ENCODE data around the gene TMEM30A.

The TMEM30A gene

GRCh38 chr6:75268988-75269354 lies 15.6 kb downstream of the TMEM30A start:
- Histone ChIP-seq H3K4me1 (ENCODE audit: control insufficient read depth, insufficient read depth, low read depth, low read length) (no peaks in the 10 kb centered on the region), H3K9ac (ENCODE audit: low read length) (no peak overlapping the region), H3K27ac (ENCODE audit: low read length, poor library complexity, severe bottlenecking) (no peak overlapping the region), H2BK12ac (ENCODE audit: low read length in 2 of 2) (no peak overlapping the region), H3K23ac (ENCODE audit: low read length in 2 of 2) (no peak overlapping the region), H3K4me3 (ENCODE audit: insufficient read depth in 1 of 2, low read depth in 1 of 2, low read length in 2 of 2) (no peak overlapping the region), H3K14ac (ENCODE audit: low read length in 2 of 2) (no peak overlapping the region), H4K8ac (ENCODE audit: low read length) (no peak overlapping the region), H3K4ac (ENCODE audit: low read depth in 1 of 2, low read length in 2 of 2) (no peak overlapping the region), H2AFZ (ENCODE audit: low read depth, low read length) (no peak overlapping the region), H3K79me1 (replicated peaks; ENCODE audit: low read length, poor library complexity, severe bottlenecking) (peaks cover 2% of the 10 kb centered on the region), H3K36me3 (ENCODE audit: control insufficient read depth in 1 of 2, insufficient read depth in 2 of 2, low read depth in 1 of 2, low read length in 2 of 2) (peaks cover 12 to 44% of the 10 kb centered on the region in 2 experiments), H2BK15ac (ENCODE audit: low read depth, poor library complexity, severe bottlenecking) (no peak overlapping the region), H2BK5ac (ENCODE audit: low read depth, low read length, poor library complexity, severe bottlenecking) (no peak overlapping the region), H2AK5ac (ENCODE audit: low read length, severe bottlenecking) (no peak overlapping the region), H3K9me3 (ENCODE audit: control insufficient read depth, low read length) (no peaks in the 10 kb centered on the region), H4K91ac (ENCODE audit: low read length) (no peak overlapping the region), H3K18ac (ENCODE audit: low read depth in 1 of 2, low read length in 2 of 2) (no peak overlapping the region), H2BK120ac (ENCODE audit: low read depth, low read length) (no peak overlapping the region), H3K27me3 (ENCODE audit: control insufficient read depth in 1 of 2, insufficient read depth in 1 of 2, low read length in 2 of 2) (no peaks in the 10 kb centered on the region), H3K4me2 (ENCODE audit: low read length, poor library complexity, severe bottlenecking) (no peak overlapping the region)
- 95% methylated on average over 4 of the region's 4 CpGs for WGBS
- no peak for DNase-seq

GRCh38 chr6:75268121-75268987 lies 16.2 kb downstream of the TMEM30A start:
- no peaks in the 10 kb centered on the region for H3K9me3 ChIP-seq (ENCODE audit: control insufficient read depth, low read length)
- H3K18ac ChIP-seq (ENCODE audit: low read depth in 1 of 2, low read length in 2 of 2): peak overlapping the region; percentile 3 to 43
- H2BK5ac ChIP-seq (ENCODE audit: low read depth, low read length, poor library complexity, severe bottlenecking): no peak overlapping the region
- peak overlapping the region; percentile 19 for H3K27ac ChIP-seq (ENCODE audit: low read length, poor library complexity, severe bottlenecking)
- H3K27me3 ChIP-seq (ENCODE audit: control insufficient read depth in 1 of 2, insufficient read depth in 1 of 2, low read length in 2 of 2): no peaks in the 10 kb centered on the region
- no peak overlapping the region for H2BK15ac ChIP-seq (ENCODE audit: low read depth, poor library complexity, severe bottlenecking)
- peak overlapping the region; percentile 50 for H4K91ac ChIP-seq (ENCODE audit: low read length)
- H3K23ac ChIP-seq (ENCODE audit: low read length in 2 of 2): no peak overlapping the region
- H3K9ac ChIP-seq (ENCODE audit: low read length): peak overlapping the region; percentile 74
- 68% methylated on average over 3 of the region's 5 CpGs for WGBS
- peak overlapping the region; percentile 87 for H2AK5ac ChIP-seq (ENCODE audit: low read length, severe bottlenecking)
- H3K14ac ChIP-seq (ENCODE audit: low read length in 2 of 2): no peak overlapping the region
- H3K4ac ChIP-seq (ENCODE audit: low read depth in 1 of 2, low read length in 2 of 2): no peak overlapping the region
- H2BK12ac ChIP-seq (ENCODE audit: low read length in 2 of 2): no peak overlapping the region
- no peak overlapping the region for H2BK120ac ChIP-seq (ENCODE audit: low read depth, low read length)
- H3K4me1 ChIP-seq (ENCODE audit: control insufficient read depth, insufficient read depth, low read depth, low read length): no peaks in the 10 kb centered on the region
- no peak overlapping the region for H4K8ac ChIP-seq (ENCODE audit: low read length)
- H3K4me2 ChIP-seq (ENCODE audit: low read length, poor library complexity, severe bottlenecking): no peak overlapping the region
- H2AFZ ChIP-seq (ENCODE audit: low read depth, low read length): no peak overlapping the region
- peak; percentile 62 for DNase-seq
- peaks cover 12 to 50% of the 10 kb centered on the region in 2 experiments for H3K36me3 ChIP-seq (ENCODE audit: control insufficient read depth in 1 of 2, insufficient read depth in 2 of 2, low read depth in 1 of 2, low read length in 2 of 2)
- peak overlapping the region in 1 of 2 experiments; percentile 6 for H3K4me3 ChIP-seq (ENCODE audit: insufficient read depth in 1 of 2, low read depth in 1 of 2, low read length in 2 of 2)
- H3K79me1 ChIP-seq (replicated peaks; ENCODE audit: low read length, poor library complexity, severe bottlenecking): peaks cover 2% of the 10 kb centered on the region

GRCh38 chr6:75267461-75267860 lies 17.1 kb downstream of the TMEM30A start:
- peaks cover 7 to 52% of the 10 kb centered on the region in 2 experiments for H3K36me3 ChIP-seq (ENCODE audit: control insufficient read depth in 1 of 2, insufficient read depth in 2 of 2, low read depth in 1 of 2, low read length in 2 of 2)
- no peak overlapping the region for H2AFZ ChIP-seq (ENCODE audit: low read depth, low read length)
- peak overlapping the region in 1 of 2 experiments; percentile 6 for H3K4me3 ChIP-seq (ENCODE audit: insufficient read depth in 1 of 2, low read depth in 1 of 2, low read length in 2 of 2)
- no peak for DNase-seq
- H2BK15ac ChIP-seq (ENCODE audit: low read depth, poor library complexity, severe bottlenecking): no peak overlapping the region
- H3K9ac ChIP-seq (ENCODE audit: low read length): peak overlapping the region; percentile 74
- no peak overlapping the region for H3K14ac ChIP-seq (ENCODE audit: low read length in 2 of 2)
- H4K8ac ChIP-seq (ENCODE audit: low read length): no peak overlapping the region
- no peak overlapping the region for H2BK12ac ChIP-seq (ENCODE audit: low read length in 2 of 2)
- no peak overlapping the region for H2AK5ac ChIP-seq (ENCODE audit: low read length, severe bottlenecking)
- H3K4ac ChIP-seq (ENCODE audit: low read depth in 1 of 2, low read length in 2 of 2): no peak overlapping the region
- no peaks in the 10 kb centered on the region for H3K9me3 ChIP-seq (ENCODE audit: control insufficient read depth, low read length)
- no peak overlapping the region for H3K23ac ChIP-seq (ENCODE audit: low read length in 2 of 2)
- H3K18ac ChIP-seq (ENCODE audit: low read depth in 1 of 2, low read length in 2 of 2): no peak overlapping the region
- 79% methylated on average over 3 of the region's 4 CpGs for WGBS
- H2BK5ac ChIP-seq (ENCODE audit: low read depth, low read length, poor library complexity, severe bottlenecking): no peak overlapping the region
- H3K79me1 ChIP-seq (replicated peaks; ENCODE audit: low read length, poor library complexity, severe bottlenecking): peaks cover 2% of the 10 kb centered on the region
- H4K91ac ChIP-seq (ENCODE audit: low read length): no peak overlapping the region
- H2BK120ac ChIP-seq (ENCODE audit: low read depth, low read length): no peak overlapping the region
- H3K27ac ChIP-seq (ENCODE audit: low read length, poor library complexity, severe bottlenecking): no peak overlapping the region
- H3K4me2 ChIP-seq (ENCODE audit: low read length, poor library complexity, severe bottlenecking): no peak overlapping the region
- H3K27me3 ChIP-seq (ENCODE audit: control insufficient read depth in 1 of 2, insufficient read depth in 1 of 2, low read length in 2 of 2): no peaks in the 10 kb centered on the region
- H3K4me1 ChIP-seq (ENCODE audit: control insufficient read depth, insufficient read depth, low read depth, low read length): no peaks in the 10 kb centered on the region

GRCh38 chr6:75266716-75267291 lies 17.8 kb downstream of the TMEM30A start:
- H3K27me3 ChIP-seq (ENCODE audit: control insufficient read depth in 1 of 2, insufficient read depth in 1 of 2, low read length in 2 of 2): no peaks in the 10 kb centered on the region
- peak overlapping the region; percentile 74 for H3K9ac ChIP-seq (ENCODE audit: low read length)
- no peak overlapping the region for H3K23ac ChIP-seq (ENCODE audit: low read length in 2 of 2)
- no peak overlapping the region for H2BK12ac ChIP-seq (ENCODE audit: low read length in 2 of 2)
- H3K4me1 ChIP-seq (ENCODE audit: control insufficient read depth, insufficient read depth, low read depth, low read length): no peaks in the 10 kb centered on the region
- H3K9me3 ChIP-seq (ENCODE audit: control insufficient read depth, low read length): no peaks in the 10 kb centered on the region
- peak; percentile 70 for DNase-seq
- H3K4ac ChIP-seq (ENCODE audit: low read depth in 1 of 2, low read length in 2 of 2): no peak overlapping the region
- H3K4me2 ChIP-seq (ENCODE audit: low read length, poor library complexity, severe bottlenecking): no peak overlapping the region
- no peak overlapping the region for H2BK15ac ChIP-seq (ENCODE audit: low read depth, poor library complexity, severe bottlenecking)
- H3K36me3 ChIP-seq (ENCODE audit: control insufficient read depth in 1 of 2, insufficient read depth in 2 of 2, low read depth in 1 of 2, low read length in 2 of 2): peaks cover 12 to 51% of the 10 kb centered on the region in 2 experiments
- H3K27ac ChIP-seq (ENCODE audit: low read length, poor library complexity, severe bottlenecking): no peak overlapping the region
- WGBS: no CpG with 5 or more reads among the region's 2 CpGs
- H3K4me3 ChIP-seq (ENCODE audit: insufficient read depth in 1 of 2, low read depth in 1 of 2, low read length in 2 of 2): no peak overlapping the region
- H2BK120ac ChIP-seq (ENCODE audit: low read depth, low read length): no peak overlapping the region
- H2AFZ ChIP-seq (ENCODE audit: low read depth, low read length): no peak overlapping the region
- H3K18ac ChIP-seq (ENCODE audit: low read depth in 1 of 2, low read length in 2 of 2): no peak overlapping the region
- no peak overlapping the region for H3K14ac ChIP-seq (ENCODE audit: low read length in 2 of 2)
- H4K8ac ChIP-seq (ENCODE audit: low read length): no peak overlapping the region
- H2BK5ac ChIP-seq (ENCODE audit: low read depth, low read length, poor library complexity, severe bottlenecking): no peak overlapping the region
- no peak overlapping the region for H4K91ac ChIP-seq (ENCODE audit: low read length)
- H2AK5ac ChIP-seq (ENCODE audit: low read length, severe bottlenecking): no peak overlapping the region
- peaks cover 2% of the 10 kb centered on the region for H3K79me1 ChIP-seq (replicated peaks; ENCODE audit: low read length, poor library complexity, severe bottlenecking)

Measured in mesenchymal stem cell (in vitro differentiated cells and primary cell).